ENCODE results near the gene DMD.

The DMD gene

DNA sequence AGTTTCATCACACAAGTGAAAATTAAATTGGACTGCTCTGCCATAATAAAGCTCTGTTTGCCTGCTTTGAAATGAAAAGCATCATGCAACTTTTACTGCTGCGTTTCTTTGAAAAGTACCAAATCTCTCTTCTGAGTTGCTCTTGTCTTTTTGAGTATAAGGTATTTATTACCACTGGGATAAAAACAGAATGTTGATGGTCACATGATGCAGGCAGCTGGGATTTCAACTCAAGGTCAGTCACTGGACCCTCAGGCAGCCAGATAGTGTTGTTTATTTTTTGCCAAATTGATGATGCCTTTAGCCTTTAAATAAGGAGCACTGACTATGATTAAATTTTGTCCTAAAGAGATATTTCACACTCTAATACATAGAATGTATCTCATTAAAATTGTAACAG is 32.7 kb downstream of the DMD start:
- Histone ChIP-seq H3K4me2 (ENCODE audit: low read depth, low read length) (no peak overlapping the region), H3K36me3 (replicated peaks; ENCODE audit: insufficient read depth, low read length) (no peaks in the 10 kb centered on the region), H3K27ac (ENCODE audit: low read length) (no peak overlapping the region), H3K9ac (ENCODE audit: low read length) (no peak overlapping the region), H3K4me3 (ENCODE audit: low read length) (no peak overlapping the region), H3F3A (ENCODE audit: insufficient read depth, low read length) (peaks cover 8% of the 10 kb centered on the region; the same call in 1 of the 2 replicates), H2AFZ (ENCODE audit: low read length) (no peak overlapping the region), H3K27me3 (replicated peaks; ENCODE audit: insufficient read depth, low read length) (no peaks in the 10 kb centered on the region; the same call in 1 of the 2 replicates), H3K4me1 (ENCODE audit: low read length) (peaks cover under 1% of the 10 kb centered on the region; the same call in 1 of the 2 replicates), H3K9me2 (replicated peaks; ENCODE audit: insufficient read depth, low read length) (no peaks in the 10 kb centered on the region), H3K79me2 (ENCODE audit: low read length) (no peaks in the 10 kb centered on the region), H4K20me1 (ENCODE audit: insufficient read depth, low read length) (no peaks in the 10 kb centered on the region), H3K9me3 (replicated peaks; ENCODE audit: insufficient read depth, low read length) (no peaks in the 10 kb centered on the region)
- no peak for DNase-seq
- TF ChIP-seq EZH2phosphoT487 (IDR thresholded peaks at IDR 0.05; ENCODE audit: low read length) (no peak), EZH2 (optimal IDR thresholded peaks at IDR 0.05; ENCODE audit: low read depth, low read length) (no peak), CTCF (IDR thresholded peaks at IDR 0.05; ENCODE audit: low read length) (no peak)

- Histone ChIP-seq H3K4me1 (ENCODE audit: low read length) (no peaks in the 10 kb centered on the region), H3K9ac (ENCODE audit: low read length) (no peak overlapping the region), H3K27ac (ENCODE audit: low read length) (no peak overlapping the region), H3K9me2 (replicated peaks; ENCODE audit: insufficient read depth, low read length) (no peaks in the 10 kb centered on the region), H3K4me3 (ENCODE audit: low read length) (no peak overlapping the region), H3K27me3 (replicated peaks; ENCODE audit: insufficient read depth, low read length) (no peaks in the 10 kb centered on the region; the same call in 1 of the 2 replicates), H4K20me1 (ENCODE audit: insufficient read depth, low read length) (no peaks in the 10 kb centered on the region), H3K9me3 (replicated peaks; ENCODE audit: insufficient read depth, low read length) (no peaks in the 10 kb centered on the region), H3F3A (ENCODE audit: insufficient read depth, low read length) (peaks cover 6% of the 10 kb centered on the region; the same call in 1 of the 2 replicates), H3K4me2 (ENCODE audit: low read depth, low read length) (no peak overlapping the region), H3K36me3 (replicated peaks; ENCODE audit: insufficient read depth, low read length) (no peaks in the 10 kb centered on the region), H3K79me2 (ENCODE audit: low read length) (no peaks in the 10 kb centered on the region), H2AFZ (ENCODE audit: low read length) (no peak overlapping the region)
- no peak for DNase-seq
- TF ChIP-seq CTCF (IDR thresholded peaks at IDR 0.05; ENCODE audit: low read length) (no peak), EZH2 (optimal IDR thresholded peaks at IDR 0.05; ENCODE audit: low read depth, low read length) (no peak), EZH2phosphoT487 (IDR thresholded peaks at IDR 0.05; ENCODE audit: low read length) (no peak)
These were observed 33.1 kb downstream of the DMD start for GRCh38 chrX:33178218-33178617.

DNA sequence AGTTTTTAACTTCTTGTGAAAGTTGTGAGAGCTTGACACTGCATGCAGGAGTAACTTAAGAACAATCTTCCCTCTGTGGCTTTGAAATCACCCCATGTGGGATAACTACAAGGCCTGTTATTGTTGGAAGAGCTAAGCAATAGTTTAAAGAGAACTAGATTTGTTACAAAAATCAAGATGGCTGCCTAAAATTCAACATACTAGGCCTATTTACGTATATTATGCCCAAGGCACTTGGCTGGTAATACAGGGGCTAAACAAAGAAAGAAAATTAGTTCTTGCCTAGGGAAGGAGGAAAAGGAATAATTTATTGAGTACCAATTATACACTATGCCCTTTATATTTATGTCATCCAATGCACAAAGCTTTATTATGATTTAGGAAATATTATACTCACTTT is 36.1 kb downstream of the DMD start:
- Histone ChIP-seq H3K9me2 (replicated peaks; ENCODE audit: insufficient read depth, low read length) (no peaks in the 10 kb centered on the region), H3K4me3 (ENCODE audit: low read length) (no peak overlapping the region), H3K4me1 (ENCODE audit: low read length) (no peaks in the 10 kb centered on the region), H4K20me1 (ENCODE audit: insufficient read depth, low read length) (no peaks in the 10 kb centered on the region), H3K36me3 (replicated peaks; ENCODE audit: insufficient read depth, low read length) (no peaks in the 10 kb centered on the region), H3K9me3 (replicated peaks; ENCODE audit: insufficient read depth, low read length) (no peaks in the 10 kb centered on the region), H3K27me3 (replicated peaks; ENCODE audit: insufficient read depth, low read length) (no peaks in the 10 kb centered on the region), H3F3A (ENCODE audit: insufficient read depth, low read length) (no peaks in the 10 kb centered on the region), H3K79me2 (ENCODE audit: low read length) (no peaks in the 10 kb centered on the region), H2AFZ (ENCODE audit: low read length) (no peak overlapping the region), H3K9ac (ENCODE audit: low read length) (no peak overlapping the region), H3K4me2 (ENCODE audit: low read depth, low read length) (no peak overlapping the region), H3K27ac (ENCODE audit: low read length) (no peak overlapping the region)
- DNase-seq = no peak
- no peak for TF ChIP-seq EZH2phosphoT487 (IDR thresholded peaks at IDR 0.05; ENCODE audit: low read length)
- TF ChIP-seq CTCF (IDR thresholded peaks at IDR 0.05; ENCODE audit: low read length) = no peak
- TF ChIP-seq EZH2 (optimal IDR thresholded peaks at IDR 0.05; ENCODE audit: low read depth, low read length) = no peak

Data from MM.1S (cell line).